HFFc6 (cell line): Measurements from ENCODE around the gene ANKRD6. TPM values are rescaled to one million over a fixed set of nuclear protein-coding genes. Genes with fewer than 3 reads are reported as not detected.

Experiments
- DNase-seq: peaks from one replicate; pipeline ENCODE4 v3.0.0-alpha.2; 2018
- H3K27ac Mint-ChIP-seq: 2 replicates; pipeline ENCODE4 v1.8.0; 2020; ENCODE audit warnings: mild to moderate bottlenecking, mixed read lengths
- H3K27me3 Mint-ChIP-seq: 2 replicates; pipeline ENCODE4 v1.8.0; 2021; ENCODE audit warnings: mild to moderate bottlenecking, moderate library complexity, mixed read lengths; ENCODE audit not compliant: insufficient read depth
- H3K36me3 Mint-ChIP-seq: 2 replicates; pipeline ENCODE4 v1.8.0; 2021; ENCODE audit warnings: low read depth, mixed read lengths
- H3K4me1 Mint-ChIP-seq: 2 replicates; pipeline ENCODE4 v1.8.0; 2020; ENCODE audit warnings: low read depth, mixed read lengths
- H3K4me3 Mint-ChIP-seq: 2 replicates; pipeline ENCODE4 v1.8.0; 2020; ENCODE audit warnings: mild to moderate bottlenecking, moderate library complexity, mixed read lengths
- H3K9me3 Mint-ChIP-seq: 2 replicates; pipeline ENCODE4 v1.8.0; 2020; ENCODE audit warnings: mild to moderate bottlenecking, mixed read lengths
- total RNA-seq, 6 experiments: library from RNA; stranded (reverse); fragmentation: NEBNext Ultra II Directional; extraction: Animal tissue kit (Norgen Biotek cat#: 25700); gene quantifications; 2 replicates in 1 of 6; 3 replicates in 5 of 6; pipeline ENCODE4 v1.2.3, GENCODE V29; 2021
- TF ChIP-seq, protein P1 (sequence below): fragments of 200-600 bp; sonication (generic); IDR thresholded peaks from 2 replicates; pipeline ENCODE4 v1.5.0; 2021; ENCODE audit warnings: antibody characterized with exemption, mild to moderate bottlenecking

ANKRD6 gene
- total RNA-seq, 6 experiments from 2014 or later = not detected

- Mint-ChIP-seq H3K4me3 (no peak overlapping the region), H3K4me1 (no peaks in the 10 kb centered on the region), H3K27me3 (no peaks in the 10 kb centered on the region), H3K36me3 (peaks cover 34% of the 10 kb centered on the region), H3K27ac (no peak overlapping the region), H3K9me3 (no peaks in the 10 kb centered on the region)
- DNase-seq = no peak
- TF ChIP-seq, protein P1, sequence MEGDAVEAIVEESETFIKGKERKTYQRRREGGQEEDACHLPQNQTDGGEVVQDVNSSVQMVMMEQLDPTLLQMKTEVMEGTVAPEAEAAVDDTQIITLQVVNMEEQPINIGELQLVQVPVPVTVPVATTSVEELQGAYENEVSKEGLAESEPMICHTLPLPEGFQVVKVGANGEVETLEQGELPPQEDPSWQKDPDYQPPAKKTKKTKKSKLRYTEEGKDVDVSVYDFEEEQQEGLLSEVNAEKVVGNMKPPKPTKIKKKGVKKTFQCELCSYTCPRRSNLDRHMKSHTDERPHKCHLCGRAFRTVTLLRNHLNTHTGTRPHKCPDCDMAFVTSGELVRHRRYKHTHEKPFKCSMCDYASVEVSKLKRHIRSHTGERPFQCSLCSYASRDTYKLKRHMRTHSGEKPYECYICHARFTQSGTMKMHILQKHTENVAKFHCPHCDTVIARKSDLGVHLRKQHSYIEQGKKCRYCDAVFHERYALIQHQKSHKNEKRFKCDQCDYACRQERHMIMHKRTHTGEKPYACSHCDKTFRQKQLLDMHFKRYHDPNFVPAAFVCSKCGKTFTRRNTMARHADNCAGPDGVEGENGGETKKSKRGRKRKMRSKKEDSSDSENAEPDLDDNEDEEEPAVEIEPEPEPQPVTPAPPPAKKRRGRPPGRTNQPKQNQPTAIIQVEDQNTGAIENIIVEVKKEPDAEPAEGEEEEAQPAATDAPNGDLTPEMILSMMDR = no peak
Observed at GRCh38 chr6:89680150-89680549, 247.2 kb downstream of the ANKRD6 start.

- H3K27ac Mint-ChIP-seq = no peak overlapping the region
- no peak for DNase-seq
- no peaks in the 10 kb centered on the region for H3K4me1 Mint-ChIP-seq
- H3K9me3 Mint-ChIP-seq = no peaks in the 10 kb centered on the region
- H3K36me3 Mint-ChIP-seq = peaks cover 32% of the 10 kb centered on the region
- TF ChIP-seq, protein P1 = no peak
- H3K27me3 Mint-ChIP-seq = no peaks in the 10 kb centered on the region
- H3K4me3 Mint-ChIP-seq = no peak overlapping the region
Observed at GRCh38 chr6:89680551-89680950, 247.6 kb downstream of the ANKRD6 start.

DNA sequence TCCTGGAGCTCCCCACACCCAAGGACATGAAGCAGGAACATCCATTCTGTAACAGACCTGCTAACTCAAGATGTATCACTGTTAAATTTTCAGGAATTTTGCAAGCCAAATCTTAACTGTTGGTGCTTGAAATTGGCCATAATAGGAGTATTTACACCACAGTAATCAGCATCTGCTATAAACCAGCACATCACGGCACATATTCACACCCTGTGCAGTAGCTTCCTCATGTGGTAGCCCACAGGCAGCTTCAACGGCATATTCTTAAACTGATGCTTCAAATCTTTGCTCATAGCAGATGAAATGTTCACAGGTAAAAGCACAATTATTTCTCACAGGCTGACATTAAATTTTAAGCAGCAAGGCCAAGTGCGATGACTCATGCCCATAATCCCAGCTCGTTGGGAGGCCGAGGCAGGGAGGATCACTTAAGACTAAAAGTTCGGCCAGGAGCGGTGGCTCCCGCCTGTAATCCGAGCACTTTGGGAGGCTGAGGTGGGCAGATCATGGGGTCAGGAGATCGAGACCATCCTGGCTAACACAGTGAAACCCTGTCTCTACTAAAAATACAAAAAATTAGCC, 249.1 kb downstream of the ANKRD6 start:
- H3K36me3 Mint-ChIP-seq = peaks cover 25% of the 10 kb centered on the region
- H3K4me1 Mint-ChIP-seq = no peaks in the 10 kb centered on the region
- TF ChIP-seq, protein P1 = no peak
- H3K4me3 Mint-ChIP-seq = no peak overlapping the region
- no peak for DNase-seq
- no peak overlapping the region for H3K27ac Mint-ChIP-seq
- no peaks in the 10 kb centered on the region for H3K27me3 Mint-ChIP-seq
- H3K9me3 Mint-ChIP-seq = no peaks in the 10 kb centered on the region

GRCh38 chr6:89682991-89683390, 250.0 kb downstream of the ANKRD6 start:
- no peak for DNase-seq
- no peak overlapping the region for H3K4me3 Mint-ChIP-seq
- TF ChIP-seq, protein P1 = no peak
- H3K4me1 Mint-ChIP-seq = no peaks in the 10 kb centered on the region
- H3K27ac Mint-ChIP-seq = no peak overlapping the region
- no peaks in the 10 kb centered on the region for H3K9me3 Mint-ChIP-seq
- H3K36me3 Mint-ChIP-seq = peaks cover 25% of the 10 kb centered on the region
- no peaks in the 10 kb centered on the region for H3K27me3 Mint-ChIP-seq

Other genes starting within 250 kb of the ANKRD6 start
- gene GABRR1, start 215.8 kb upstream of the ANKRD6 start, total RNA-seq = not detected
- under 1 TPM in 4 of 6 experiments, not detected in 2; 0.10 to 0.24 (median 0.12) TPM for gene GABRR2, start 117.9 kb upstream of the ANKRD6 start, total RNA-seq
- 10 to 100 TPM; 35.9 to 45.2 (median 41.9) TPM for gene UBE2J1, start 80.4 kb upstream of the ANKRD6 start, total RNA-seq
- gene RRAGD, start 20.9 kb upstream of the ANKRD6 start, total RNA-seq = not detected
- 10 to 100 TPM; 39.9 to 48.4 (median 44.9) TPM for gene LYRM2, start 205.6 kb downstream of the ANKRD6 start, total RNA-seq